ENCODE results near the gene UBE2R2. TPM values are rescaled to one million over a fixed set of nuclear protein-coding genes. Genes with fewer than 3 reads are reported as not detected.

Gene UBE2R2
- total RNA-seq, 2 experiments from 2014 or later, result 13.7 to 57.3 TPM

- Histone ChIP-seq H3K27ac (ENCODE audit: low read depth, low read length, poor library complexity, severe bottlenecking) (peak overlapping the region; percentile 19), H3K36me3 (ENCODE audit: insufficient read depth, low read length) (peaks cover 29% of the 10 kb centered on the region), H3K4me2 (ENCODE audit: low read length) (peak overlapping the region; percentile 28; the same call in 1 of the 2 replicates), H3K9me2 (ENCODE audit: insufficient read depth, low read length) (no peaks in the 10 kb centered on the region), H3K9me3 (ENCODE audit: low read length) (no peaks in the 10 kb centered on the region), H3K4me3 (ENCODE audit: low read depth, low read length, poor library complexity, severe bottlenecking) (no peak overlapping the region), H3K4me1 (ENCODE audit: insufficient read depth, low read length, poor library complexity, severe bottlenecking) (peaks cover 52% of the 10 kb centered on the region), H3K79me2 (ENCODE audit: insufficient read depth, low read depth, low read length) (peaks cover 97% of the 10 kb centered on the region), H4K20me1 (ENCODE audit: insufficient read depth, low read length) (peaks cover 11% of the 10 kb centered on the region), H2AFZ (ENCODE audit: low read length) (no peak overlapping the region)
- no peak for DNase-seq (ENCODE audit: low spot score)
- ChIA-PET CTCF (ENCODE audit: unreplicated experiment) (no interaction called here), POLR2A (interaction anchor here (0.6 to 0.9 kb wide), 4 partner anchors 14 to 1449 kb away, joined by 3 to 9 read pairs (median 4); no protein-coding TSS in a partner anchor)
- no TSS peak for BruUV-seq (replicated peaks)
- intact Hi-C loops (cut with micrococcal nuclease; ENCODE audit: unreplicated experiment), result loop anchor here (5.0 kb wide), 1 partner anchor 113 kb away; no protein-coding TSS in a partner anchor
- TF ChIP-seq CTCF (conservative IDR thresholded peaks at IDR 0.05; ENCODE audit: low read length) (no peak), EZH2phosphoT487 (IDR thresholded peaks at IDR 0.05; ENCODE audit: borderline replicate concordance, low read depth, low read length) (no peak)
Observed at GRCh38 chr9:33850267-33850629, 33.3 kb downstream of the UBE2R2 start.

- no peak overlapping the region for H3K4me3 ChIP-seq (ENCODE audit: low read depth, low read length, poor library complexity, severe bottlenecking)
- no TSS peak for BruUV-seq (replicated peaks)
- H4K20me1 ChIP-seq (ENCODE audit: insufficient read depth, low read length), result peaks cover 11% of the 10 kb centered on the region
- ChIA-PET CTCF (ENCODE audit: unreplicated experiment) (no interaction called here), POLR2A (interaction anchor here (0.6 to 0.9 kb wide), 4 partner anchors 14 to 1449 kb away, joined by 3 to 9 read pairs (median 4); no protein-coding TSS in a partner anchor)
- no peak overlapping the region for H2AFZ ChIP-seq (ENCODE audit: low read length)
- no peaks in the 10 kb centered on the region for H3K9me2 ChIP-seq (ENCODE audit: insufficient read depth, low read length)
- no peak for DNase-seq (ENCODE audit: low spot score)
- no peaks in the 10 kb centered on the region for H3K9me3 ChIP-seq (ENCODE audit: low read length)
- H3K4me2 ChIP-seq (ENCODE audit: low read length), result no peak overlapping the region
- peaks cover 30% of the 10 kb centered on the region for H3K36me3 ChIP-seq (ENCODE audit: insufficient read depth, low read length)
- H3K27ac ChIP-seq (ENCODE audit: low read depth, low read length, poor library complexity, severe bottlenecking), result peak overlapping the region; percentile 9
- H3K79me2 ChIP-seq (ENCODE audit: insufficient read depth, low read depth, low read length), result peaks cover 97% of the 10 kb centered on the region
- peaks cover 57% of the 10 kb centered on the region for H3K4me1 ChIP-seq (ENCODE audit: insufficient read depth, low read length, poor library complexity, severe bottlenecking)
- no peak for TF ChIP-seq CTCF (conservative IDR thresholded peaks at IDR 0.05; ENCODE audit: low read length)
- no peak for TF ChIP-seq EZH2phosphoT487 (IDR thresholded peaks at IDR 0.05; ENCODE audit: borderline replicate concordance, low read depth, low read length)
- intact Hi-C loops (cut with micrococcal nuclease; ENCODE audit: unreplicated experiment), result loop anchor here (5.0 kb wide), 1 partner anchor 113 kb away; no protein-coding TSS in a partner anchor
Observed at GRCh38 chr9:33850677-33851076, 33.7 kb downstream of the UBE2R2 start.

- Histone ChIP-seq H3K4me2 (ENCODE audit: low read length) (peak overlapping the region; percentile 15; the same call in 1 of the 2 replicates), H4K20me1 (ENCODE audit: insufficient read depth, low read length) (peaks cover 11% of the 10 kb centered on the region), H3K9me2 (ENCODE audit: insufficient read depth, low read length) (no peaks in the 10 kb centered on the region), H3K36me3 (ENCODE audit: insufficient read depth, low read length) (peaks cover 33% of the 10 kb centered on the region), H3K4me3 (ENCODE audit: low read depth, low read length, poor library complexity, severe bottlenecking) (no peak overlapping the region), H3K27ac (ENCODE audit: low read depth, low read length, poor library complexity, severe bottlenecking) (peak overlapping the region; percentile 9), H2AFZ (ENCODE audit: low read length) (no peak overlapping the region), H3K79me2 (ENCODE audit: insufficient read depth, low read depth, low read length) (peaks cover 98% of the 10 kb centered on the region), H3K4me1 (ENCODE audit: insufficient read depth, low read length, poor library complexity, severe bottlenecking) (peaks cover 60% of the 10 kb centered on the region), H3K9me3 (ENCODE audit: low read length) (no peaks in the 10 kb centered on the region)
- ChIA-PET POLR2A (no interaction called here), CTCF (ENCODE audit: unreplicated experiment) (no interaction called here)
- intact Hi-C loops (cut with micrococcal nuclease; ENCODE audit: unreplicated experiment), result loop anchor here (5.0 kb wide), 1 partner anchor 114 kb away; no protein-coding TSS in a partner anchor
- no TSS peak for BruUV-seq (replicated peaks)
- no peak for DNase-seq (ENCODE audit: low spot score)
- no peak for TF ChIP-seq EZH2phosphoT487 (IDR thresholded peaks at IDR 0.05; ENCODE audit: borderline replicate concordance, low read depth, low read length)
- TF ChIP-seq CTCF (conservative IDR thresholded peaks at IDR 0.05; ENCODE audit: low read length), result no peak
Observed at GRCh38 chr9:33851301-33851700, 34.3 kb downstream of the UBE2R2 start.

All from OCI-LY7 (cell line).